ENCODE measurements around the gene RSAD1.

Gene RSAD1

GRCh38 chr17:50524838-50525237 lies 46.2 kb downstream of the RSAD1 start:
- H3K27me3 ChIP-seq (ENCODE audit: control insufficient read depth, insufficient read depth, low read length), result no peaks in the 10 kb centered on the region

DNA sequence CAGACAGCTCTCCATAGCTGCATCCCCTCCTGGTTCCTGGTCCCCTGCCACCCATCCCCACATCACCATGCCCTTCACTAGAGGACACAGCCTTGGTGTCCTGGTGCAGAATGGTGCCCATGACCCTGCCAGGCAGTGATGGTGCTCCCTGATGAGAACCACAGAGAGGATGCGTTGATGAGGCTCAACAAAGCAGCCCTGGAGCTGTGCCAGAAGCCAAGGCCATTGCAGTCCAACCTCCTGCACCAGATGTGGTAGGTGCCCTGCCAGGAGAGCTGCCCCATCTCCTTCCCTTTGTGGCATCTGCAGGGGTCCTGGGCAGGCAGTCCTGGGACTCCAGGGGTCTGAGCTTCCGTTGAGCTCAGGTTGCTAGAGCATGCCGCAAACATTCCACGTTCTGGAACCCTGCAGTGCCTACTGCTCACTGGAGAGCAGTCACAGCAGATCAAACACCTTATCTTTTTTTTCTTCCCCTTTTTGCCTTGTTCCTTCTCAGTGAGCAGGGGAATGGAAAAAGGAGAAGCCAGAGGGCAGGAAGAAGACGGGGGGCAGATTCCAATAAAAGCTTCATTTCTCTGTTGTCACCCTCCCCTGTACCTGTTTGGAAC lies 48.6 kb downstream of the RSAD1 start:
- H3K4me2 ChIP-seq (ENCODE audit: low read length), result no peak overlapping the region
- H3K9me3 ChIP-seq (ENCODE audit: control insufficient read depth, low read length), result no peaks in the 10 kb centered on the region
- H2AFZ ChIP-seq, result no peak overlapping the region
- TF ChIP-seq, protein P1, sequence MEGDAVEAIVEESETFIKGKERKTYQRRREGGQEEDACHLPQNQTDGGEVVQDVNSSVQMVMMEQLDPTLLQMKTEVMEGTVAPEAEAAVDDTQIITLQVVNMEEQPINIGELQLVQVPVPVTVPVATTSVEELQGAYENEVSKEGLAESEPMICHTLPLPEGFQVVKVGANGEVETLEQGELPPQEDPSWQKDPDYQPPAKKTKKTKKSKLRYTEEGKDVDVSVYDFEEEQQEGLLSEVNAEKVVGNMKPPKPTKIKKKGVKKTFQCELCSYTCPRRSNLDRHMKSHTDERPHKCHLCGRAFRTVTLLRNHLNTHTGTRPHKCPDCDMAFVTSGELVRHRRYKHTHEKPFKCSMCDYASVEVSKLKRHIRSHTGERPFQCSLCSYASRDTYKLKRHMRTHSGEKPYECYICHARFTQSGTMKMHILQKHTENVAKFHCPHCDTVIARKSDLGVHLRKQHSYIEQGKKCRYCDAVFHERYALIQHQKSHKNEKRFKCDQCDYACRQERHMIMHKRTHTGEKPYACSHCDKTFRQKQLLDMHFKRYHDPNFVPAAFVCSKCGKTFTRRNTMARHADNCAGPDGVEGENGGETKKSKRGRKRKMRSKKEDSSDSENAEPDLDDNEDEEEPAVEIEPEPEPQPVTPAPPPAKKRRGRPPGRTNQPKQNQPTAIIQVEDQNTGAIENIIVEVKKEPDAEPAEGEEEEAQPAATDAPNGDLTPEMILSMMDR (IDR thresholded peaks at IDR 0.05), result no peak
- no peak overlapping the region for H3K4me3 ChIP-seq (ENCODE audit: low read depth, low read length)
- H3K27me3 ChIP-seq (ENCODE audit: control insufficient read depth, insufficient read depth, low read length), result no peaks in the 10 kb centered on the region
- H3K4me1 ChIP-seq, result peaks cover 13% of the 10 kb centered on the region
- no peak overlapping the region for H3K9ac ChIP-seq
- H3K27ac ChIP-seq, result no peak overlapping the region
- H3K79me2 ChIP-seq, result no peaks in the 10 kb centered on the region
- H3K36me3 ChIP-seq (ENCODE audit: control insufficient read depth, insufficient read depth, low read length), result no peaks in the 10 kb centered on the region

More at GRCh38 chr17:50524838-50525237, 46.2 kb downstream of the RSAD1 start:
- Histone ChIP-seq H3K27ac (no peak overlapping the region), H2AFZ (no peak overlapping the region), H3K79me2 (no peaks in the 10 kb centered on the region), H3K4me2 (ENCODE audit: low read length) (no peak overlapping the region), H3K9me3 (ENCODE audit: control insufficient read depth, low read length) (no peaks in the 10 kb centered on the region), H3K4me1 (no peaks in the 10 kb centered on the region), H3K9ac (no peak overlapping the region), H3K4me3 (ENCODE audit: low read depth, low read length) (no peak overlapping the region), H3K36me3 (ENCODE audit: control insufficient read depth, insufficient read depth, low read length) (no peaks in the 10 kb centered on the region)
- TF ChIP-seq, protein P1 (IDR thresholded peaks at IDR 0.05), result no peak

DNA sequence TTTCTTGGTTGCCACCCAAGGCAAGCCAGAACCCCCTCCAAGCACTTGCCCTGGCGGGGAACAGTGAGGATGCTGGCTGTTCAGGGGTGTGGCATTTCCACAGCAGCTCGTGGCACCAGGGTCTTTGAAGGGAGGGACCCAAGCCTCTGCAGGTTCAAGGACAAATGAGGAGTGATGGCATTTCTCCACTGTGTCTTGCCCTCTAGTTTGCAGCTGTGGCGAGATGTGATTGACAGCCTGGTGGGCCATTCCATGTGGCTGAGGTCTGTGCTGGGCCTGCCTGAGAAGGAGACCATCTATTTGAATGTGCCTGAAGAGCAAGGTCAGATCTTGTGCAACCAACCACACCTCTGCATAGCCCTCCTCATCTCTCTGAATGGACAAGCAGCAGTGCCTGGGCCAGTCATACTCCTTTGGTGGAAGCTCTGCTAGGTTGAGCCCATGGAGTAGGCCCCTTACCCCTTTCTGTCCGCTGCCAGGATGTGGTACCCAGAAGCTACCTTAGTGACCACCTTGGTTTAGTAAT lies 49.4 kb downstream of the RSAD1 start:
- Histone ChIP-seq H3K9me3 (ENCODE audit: control insufficient read depth, low read length) (no peaks in the 10 kb centered on the region), H2AFZ (no peak overlapping the region), H3K79me2 (no peaks in the 10 kb centered on the region), H3K27ac (no peak overlapping the region), H3K4me1 (peaks cover 13% of the 10 kb centered on the region), H3K36me3 (ENCODE audit: control insufficient read depth, insufficient read depth, low read length) (no peaks in the 10 kb centered on the region), H3K4me3 (ENCODE audit: low read depth, low read length) (no peak overlapping the region), H3K9ac (no peak overlapping the region), H3K27me3 (ENCODE audit: control insufficient read depth, insufficient read depth, low read length) (no peaks in the 10 kb centered on the region), H3K4me2 (ENCODE audit: low read length) (no peak overlapping the region)
- TF ChIP-seq, protein P1 (IDR thresholded peaks at IDR 0.05), result no peak

DNA sequence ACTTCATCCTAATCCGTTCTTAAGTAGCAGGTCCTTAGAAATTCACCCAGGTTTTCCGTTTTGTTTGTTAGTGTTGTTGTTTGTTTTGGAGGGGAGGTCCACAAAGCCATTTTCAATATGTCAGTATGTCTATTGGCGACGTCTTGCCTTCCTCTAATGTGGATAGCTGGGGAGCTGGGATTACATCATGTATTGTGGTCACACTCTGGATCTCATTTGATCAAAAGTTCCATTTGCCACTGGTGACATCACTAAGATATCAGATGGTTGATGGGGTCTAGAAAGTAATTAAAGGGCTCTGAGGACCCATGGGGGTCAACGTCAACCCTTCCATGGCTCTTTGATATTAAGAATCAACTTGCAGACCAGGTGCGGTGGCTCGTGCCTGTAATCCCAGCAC lies 51.2 kb downstream of the RSAD1 start:
- Histone ChIP-seq H3K4me3 (ENCODE audit: low read depth, low read length) (no peak overlapping the region), H2AFZ (no peak overlapping the region), H3K27ac (no peak overlapping the region), H3K4me1 (peaks cover 19% of the 10 kb centered on the region), H3K4me2 (ENCODE audit: low read length) (no peak overlapping the region), H3K79me2 (no peaks in the 10 kb centered on the region), H3K9ac (no peak overlapping the region), H3K27me3 (ENCODE audit: control insufficient read depth, insufficient read depth, low read length) (no peaks in the 10 kb centered on the region), H3K36me3 (ENCODE audit: control insufficient read depth, insufficient read depth, low read length) (no peaks in the 10 kb centered on the region), H3K9me3 (ENCODE audit: control insufficient read depth, low read length) (no peaks in the 10 kb centered on the region)
- TF ChIP-seq, protein P1 (IDR thresholded peaks at IDR 0.05), result no peak

All from parathyroid adenoma (tissue), 2 donors.